Measurements from ENCODE around the gene AP4E1.
"Not testable (repeated sequence)": the region's sequence is repeated elsewhere in the genome, so short reads cannot be mapped to it uniquely, and the experiment has no call there.

Gene AP4E1

DNA sequence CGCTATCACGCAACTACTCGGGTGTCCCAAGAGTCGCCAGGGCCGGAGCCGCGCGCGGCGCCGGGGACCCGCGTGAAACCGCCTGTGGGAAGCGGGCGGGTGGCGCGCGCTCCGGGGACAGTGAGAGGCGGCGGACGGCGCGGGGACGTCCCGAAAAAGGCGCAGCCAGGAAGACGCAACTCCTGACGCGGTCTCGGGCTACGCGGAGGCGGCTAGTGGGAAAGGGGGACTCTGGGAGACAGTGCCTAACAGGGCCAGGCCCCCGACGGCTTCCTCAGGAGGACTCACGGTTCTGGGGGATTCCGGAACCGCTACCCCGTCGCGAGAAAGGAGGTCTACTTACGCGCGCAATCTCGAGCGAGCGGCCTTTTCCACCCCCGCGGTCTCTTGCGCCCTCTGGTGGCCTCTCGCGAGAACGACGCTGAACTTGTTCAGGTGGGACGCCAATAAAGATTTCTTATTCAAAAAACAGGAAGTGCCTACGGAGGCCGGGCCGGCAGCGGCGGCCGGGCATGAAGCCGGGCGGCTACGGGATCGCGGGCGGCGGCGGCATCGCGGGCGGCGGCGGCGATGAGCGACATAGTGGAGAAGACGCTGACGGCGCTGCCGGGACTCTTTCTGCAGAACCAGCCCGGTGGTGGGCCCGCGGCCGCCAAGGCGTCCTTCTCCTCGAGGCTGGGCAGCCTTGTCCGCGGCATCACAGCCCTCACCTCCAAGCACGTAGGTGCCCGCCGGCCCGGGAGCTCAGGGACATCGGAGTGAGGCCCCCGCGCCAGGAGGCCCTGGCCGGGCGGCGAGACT, at the start of gene AP4E1:
Gene AP4E1 (plus strand): TSS at position 475 of the 801 bp plus-strand sequence. CDS start 96 bp downstream, at position 571.
- peak; percentile 94 to 95 for DNase-seq

GRCh38 chr15:50860824-50861223, 47.7 kb upstream of the AP4E1 start:
- DNase-seq, result no peak

DNA sequence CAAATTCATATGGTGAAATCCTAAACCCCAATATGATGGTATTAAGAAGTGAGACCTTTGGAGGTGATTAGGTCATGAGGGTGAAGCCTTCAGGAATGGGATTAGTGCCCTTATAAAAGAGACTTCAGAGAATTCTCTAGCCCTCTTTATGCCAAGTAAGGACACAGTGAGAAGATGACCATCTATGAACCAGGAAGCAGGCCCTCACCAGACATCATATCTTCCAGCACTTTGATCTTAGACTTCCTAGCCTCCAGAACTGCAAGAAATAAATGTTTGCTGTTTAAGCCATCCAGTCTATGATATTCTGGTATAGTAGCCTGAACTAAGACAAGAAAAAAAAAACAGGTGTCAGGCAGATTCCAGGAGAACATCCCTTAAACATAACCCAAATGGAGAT, 45.9 kb upstream of the AP4E1 start:
- no peak for DNase-seq

DNA sequence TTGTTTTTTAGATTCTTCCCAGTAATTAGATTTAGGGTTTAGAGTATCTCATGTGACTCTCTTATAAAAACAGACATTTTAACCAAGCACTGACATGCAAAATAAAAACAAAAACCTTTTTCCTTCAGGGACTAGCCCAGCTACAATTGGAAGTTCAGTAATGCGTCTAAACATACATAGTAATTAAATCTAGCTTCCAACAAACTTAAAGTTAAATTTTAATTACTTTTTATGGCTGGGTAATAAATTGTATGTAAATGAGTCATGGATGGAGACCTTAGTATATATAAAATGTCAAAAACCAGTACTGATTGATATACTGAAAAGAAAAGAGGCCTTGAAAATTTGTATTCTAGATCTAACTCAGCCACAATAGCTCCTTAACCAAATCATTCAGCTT, 43.6 kb upstream of the AP4E1 start:
- no peak for DNase-seq

- DNase-seq, result no peak
Observed at GRCh38 chr15:50865515-50866353, 42.7 kb upstream of the AP4E1 start.

- no peak for DNase-seq
Observed at GRCh38 chr15:50871832-50872231, 36.7 kb upstream of the AP4E1 start.

DNA sequence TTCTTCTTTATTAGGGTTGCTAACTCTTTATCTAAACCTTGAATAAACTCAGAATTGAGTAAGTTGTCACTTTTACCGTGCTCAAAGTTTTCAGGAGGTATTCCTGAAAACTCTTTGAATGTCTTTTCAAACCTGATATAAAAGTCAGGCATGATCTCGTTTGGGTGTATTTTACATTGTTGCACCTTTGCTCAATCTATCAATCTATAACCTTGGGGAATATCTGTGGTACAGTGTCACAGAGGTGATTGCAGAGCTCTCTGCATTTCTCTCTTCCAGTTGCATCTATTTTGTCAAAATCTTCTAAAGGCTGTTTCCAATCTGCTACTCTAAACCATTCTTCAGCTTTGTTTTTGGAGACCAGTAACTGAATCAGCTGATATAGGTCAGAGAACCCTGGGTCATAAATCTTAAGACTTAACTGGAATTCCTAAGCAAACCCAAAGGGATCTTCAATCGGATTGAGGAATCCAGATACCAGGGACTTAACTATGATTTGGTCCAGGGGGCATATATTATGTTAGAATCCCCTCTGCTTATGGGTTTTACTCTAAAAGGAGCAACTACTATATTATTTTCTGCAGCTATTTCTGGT, 35.6 kb upstream of the AP4E1 start:
- no peak for DNase-seq

DNA sequence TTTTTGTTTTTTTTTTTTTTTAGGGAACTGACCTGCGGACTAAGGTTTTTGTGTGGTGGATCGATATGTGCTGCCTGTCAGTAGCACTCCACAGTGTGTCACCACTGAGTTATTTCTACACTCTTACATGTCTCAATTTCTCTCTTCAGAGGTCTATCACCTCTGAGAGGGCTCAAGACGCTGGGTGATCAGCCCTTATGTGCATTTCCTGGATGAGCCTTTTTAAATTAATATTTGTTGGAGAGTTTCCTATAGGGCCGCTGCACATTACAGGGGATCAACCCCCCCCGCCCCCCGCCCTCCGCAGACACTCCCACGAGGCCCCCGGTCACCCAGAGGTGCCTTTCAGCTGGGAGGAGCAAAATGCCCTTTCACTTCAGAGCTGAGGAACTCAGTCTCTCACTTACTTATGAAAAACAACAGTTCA, 34.5 kb upstream of the AP4E1 start:
- no peak for DNase-seq

GRCh38 chr15:50875238-50875637, 33.2 kb upstream of the AP4E1 start:
- DNase-seq, result not testable (repeated sequence)

- no peak for DNase-seq
Observed at GRCh38 chr15:50876260-50876988, 32.1 kb upstream of the AP4E1 start.

DNA sequence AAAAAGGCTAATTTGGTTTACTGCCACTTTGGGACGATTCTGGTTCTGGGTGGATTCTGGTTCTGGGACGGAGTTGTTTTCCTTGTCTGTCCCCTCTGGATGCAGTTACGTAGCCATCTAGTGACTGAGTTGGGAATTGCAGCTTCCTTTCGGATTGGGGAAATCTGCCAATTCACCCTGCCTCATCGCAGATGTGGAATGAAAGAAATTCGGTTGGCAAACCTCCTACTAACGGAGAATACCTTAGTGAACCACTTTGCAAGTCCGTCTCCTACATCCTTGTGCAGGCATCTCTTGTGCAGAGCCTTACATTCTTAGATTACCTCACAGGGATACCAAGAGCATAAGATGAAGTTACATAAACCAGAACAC, 31.5 kb upstream of the AP4E1 start:
- peak; percentile 65 to 80 for DNase-seq

DNA sequence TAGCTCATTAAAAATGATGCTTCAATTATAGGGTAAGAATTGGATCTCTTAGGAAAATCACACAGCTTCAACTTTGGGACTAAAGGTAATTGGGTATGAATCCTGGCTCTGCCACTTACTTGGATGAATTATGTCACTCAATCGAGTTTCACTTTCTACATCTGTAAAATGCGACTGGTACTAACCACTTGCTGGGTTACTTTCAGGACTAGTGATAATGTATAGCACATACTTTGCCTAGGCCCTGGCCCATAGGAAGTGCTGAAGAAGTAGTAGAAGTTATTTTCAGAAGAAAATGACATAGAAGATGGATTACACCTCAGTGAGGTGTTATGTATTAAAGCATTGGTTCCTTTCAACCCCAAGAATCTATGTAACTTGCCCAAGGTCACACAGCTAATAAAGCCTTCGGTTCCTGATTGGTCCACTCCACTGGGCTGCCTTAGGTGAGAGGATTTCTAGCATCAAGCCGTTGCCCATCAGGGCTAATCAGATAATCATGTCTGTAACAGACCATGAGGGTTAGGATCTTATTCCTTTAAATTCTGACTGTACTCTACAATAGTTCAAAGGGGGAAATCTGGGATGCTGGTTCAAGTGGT, 29.4 kb upstream of the AP4E1 start:
- DNase-seq, result no peak

DNA sequence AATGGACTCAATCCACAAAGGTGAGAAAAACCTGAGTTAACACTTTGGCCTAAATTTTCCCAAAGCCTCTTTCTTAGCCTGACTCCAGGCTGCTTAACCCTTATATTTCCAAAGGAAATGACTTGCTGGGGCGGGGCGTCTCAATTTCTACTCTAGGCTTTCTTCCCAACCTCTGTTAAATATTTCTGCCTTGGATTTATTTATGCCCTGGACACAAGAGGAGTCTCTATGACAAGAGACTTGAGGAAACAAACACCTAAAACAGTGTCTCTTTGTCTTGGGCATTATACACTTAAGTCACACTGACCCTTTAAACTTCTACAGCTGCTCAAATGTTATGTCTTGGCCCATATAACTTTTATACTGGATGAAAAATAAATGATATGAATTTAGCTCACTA, 28.3 kb upstream of the AP4E1 start:
- no peak for DNase-seq

DNA sequence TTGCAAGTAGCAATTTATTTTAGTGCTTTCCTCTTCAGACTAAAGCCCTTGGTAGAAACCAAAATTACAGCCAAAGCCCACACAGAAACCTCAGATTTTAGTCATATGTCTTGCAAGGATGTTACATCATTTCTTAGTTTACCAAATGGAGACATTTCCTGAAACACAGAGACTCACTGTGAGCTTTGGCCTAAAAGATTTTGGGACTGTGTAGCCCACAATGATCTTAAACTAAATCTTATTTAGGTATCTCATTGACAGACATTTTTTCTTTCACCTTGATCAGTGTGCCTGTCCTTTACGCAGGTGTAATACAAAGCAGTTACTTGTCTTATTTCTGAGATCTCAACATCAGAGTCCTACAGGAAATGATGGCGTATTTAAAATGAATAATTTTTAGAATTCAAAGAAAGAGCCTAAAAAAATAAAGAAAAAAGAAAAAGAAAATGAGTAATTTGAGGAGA, 27.8 kb upstream of the AP4E1 start:
- no peak for DNase-seq

DNA sequence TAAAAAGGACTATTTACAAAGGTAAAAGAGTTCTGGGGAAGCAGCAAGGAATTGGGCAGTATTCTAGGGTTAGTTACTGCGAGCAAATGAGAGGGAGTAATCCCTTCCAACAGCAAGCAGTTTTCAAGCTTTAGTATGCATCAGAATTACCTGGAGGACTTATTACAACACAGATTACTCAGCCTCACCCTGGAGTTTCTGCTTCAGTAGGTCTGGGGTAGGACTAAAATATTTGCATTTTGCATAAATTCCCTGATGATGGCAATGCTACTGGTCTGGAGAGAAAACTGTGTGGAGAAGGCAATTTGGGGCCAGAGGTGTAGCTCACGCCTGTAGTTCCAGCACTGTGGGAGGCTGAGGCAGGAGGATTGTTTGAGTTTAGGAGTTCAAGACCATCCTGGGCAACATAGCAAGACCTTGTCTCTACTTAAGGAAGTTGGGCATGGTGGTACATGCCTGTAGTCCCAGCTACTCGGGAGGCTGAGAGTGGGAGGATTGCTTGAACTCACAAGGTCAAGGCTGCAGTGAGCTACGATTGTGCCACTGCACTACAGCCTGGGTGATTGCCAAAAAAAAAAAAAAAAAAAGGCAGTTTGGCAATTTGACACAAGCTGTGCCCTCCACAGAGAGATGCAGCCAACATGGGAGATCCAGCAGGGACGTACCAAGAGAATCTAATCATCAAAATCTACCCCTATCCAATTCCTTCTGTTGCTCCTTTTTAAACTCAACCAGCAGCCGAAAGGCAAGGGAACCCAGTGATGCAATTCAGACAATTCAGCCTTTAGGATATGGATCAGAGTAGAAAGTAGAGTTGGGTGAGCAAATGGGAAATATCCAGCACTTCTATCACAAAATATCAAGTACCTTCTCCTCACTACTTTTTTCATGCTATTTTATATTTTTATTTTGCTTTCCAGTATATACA, 27.1 kb upstream of the AP4E1 start:
- DNase-seq, result no peak

GRCh38 chr15:50883903-50884302, 24.6 kb upstream of the AP4E1 start:
- DNase-seq, result no peak

DNA sequence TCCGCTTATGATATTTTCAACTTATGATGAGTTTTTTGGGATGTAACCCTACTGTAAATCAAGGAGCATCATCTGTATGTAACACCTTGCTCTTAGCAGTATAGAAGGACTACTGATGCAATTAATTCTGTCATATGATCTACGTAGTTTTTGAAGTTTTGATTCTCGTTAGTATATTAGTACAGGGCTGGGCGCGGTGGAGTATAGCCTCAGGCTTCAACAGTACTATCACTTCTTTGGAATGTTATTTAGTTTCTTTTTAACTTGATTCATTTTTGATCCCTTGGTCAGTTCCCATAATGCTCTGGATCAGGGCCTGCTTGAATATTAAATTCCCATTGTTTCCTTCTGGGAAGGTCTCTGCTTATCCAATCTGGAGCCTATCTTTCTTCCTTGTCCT, 23.9 kb upstream of the AP4E1 start:
- DNase-seq, result no peak

DNA sequence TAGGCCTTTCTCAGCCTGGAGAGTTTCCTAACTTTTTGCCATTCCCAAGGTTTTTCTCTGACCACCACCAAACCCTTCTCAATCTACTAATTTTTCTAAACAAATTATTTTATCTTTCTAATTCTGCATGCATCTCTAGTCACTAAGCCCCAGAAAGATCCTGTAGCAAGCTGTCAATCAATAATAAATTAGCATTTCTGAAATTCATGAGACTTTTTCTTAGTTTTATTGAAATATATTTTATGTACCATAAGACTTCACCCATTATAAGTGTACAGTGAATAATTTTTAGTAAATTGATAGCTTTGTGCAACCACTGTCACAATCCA, 22.4 kb upstream of the AP4E1 start:
- no peak for DNase-seq

GRCh38 chr15:50886611-50887345, 21.7 kb upstream of the AP4E1 start:
- no peak for DNase-seq

DNA sequence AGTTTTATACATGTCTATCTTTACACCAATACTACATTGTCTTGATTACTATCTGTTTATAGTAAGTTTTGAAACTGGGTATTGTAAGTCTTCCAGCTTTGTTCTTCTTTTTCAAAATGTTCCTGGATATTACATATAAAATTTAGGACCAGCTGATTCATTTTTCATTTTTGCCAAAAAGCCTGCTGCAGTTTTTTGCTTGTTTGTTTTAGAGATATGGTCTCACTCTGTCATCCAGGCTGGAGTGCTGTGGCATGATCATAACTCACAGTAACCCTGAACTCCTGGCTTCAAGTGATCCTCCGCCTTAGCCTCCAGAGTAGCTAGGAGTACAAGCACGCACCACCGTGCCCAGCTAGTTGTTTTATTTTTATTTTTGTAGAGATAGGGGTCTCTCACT, 20.4 kb upstream of the AP4E1 start:
- no peak for DNase-seq

DNA sequence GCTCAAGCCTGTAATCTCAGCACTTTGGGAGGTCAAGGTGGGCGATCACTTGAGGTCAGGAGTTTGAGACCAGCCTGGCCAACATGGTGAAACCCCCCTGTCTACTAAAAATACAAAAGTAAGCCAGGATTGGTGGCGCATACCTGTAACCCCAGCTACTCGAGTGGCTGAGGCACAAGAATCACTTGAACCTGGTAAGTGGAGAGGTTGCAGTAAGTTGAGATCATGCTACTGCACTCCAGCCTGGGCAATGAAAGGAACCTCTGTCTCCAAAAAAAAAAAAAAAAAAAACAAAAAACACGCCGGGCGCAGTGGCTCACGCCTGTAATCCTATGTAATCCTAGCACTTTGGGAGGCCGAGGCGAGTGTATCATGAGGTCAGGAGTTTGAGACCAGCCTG, 18.9 kb upstream of the AP4E1 start:
- no peak for DNase-seq

All from stimulated activated CD4-positive, alpha-beta T cell treated with anti-CD3 and anti-CD28 coated beads, Interleukin-2, amount 100 ng/mL, for 24 hours (primary cell).